M059J (cell line): ENCODE measurements around the gene APPL1. TPM values are rescaled to one million over a fixed set of nuclear protein-coding genes. Genes with fewer than 3 reads are reported as not detected.

Experiments
- DNase-seq: peaks from one replicate; pipeline ENCODE4 v3.0.0-alpha.2; 2012; ENCODE audit warnings: low read depth
- total RNA-seq: library from RNA; depleted of rRNA; stranded (reverse); fragments of >200 nt; shearing (Covaris generic); gene quantifications from 2 replicates; pipeline ENCODE4 v1.2.3, GENCODE V29; 2014; rRNA removed

Gene APPL1
- total RNA-seq, 1 experiment from 2014 or later: 19.0 TPM

DNA sequence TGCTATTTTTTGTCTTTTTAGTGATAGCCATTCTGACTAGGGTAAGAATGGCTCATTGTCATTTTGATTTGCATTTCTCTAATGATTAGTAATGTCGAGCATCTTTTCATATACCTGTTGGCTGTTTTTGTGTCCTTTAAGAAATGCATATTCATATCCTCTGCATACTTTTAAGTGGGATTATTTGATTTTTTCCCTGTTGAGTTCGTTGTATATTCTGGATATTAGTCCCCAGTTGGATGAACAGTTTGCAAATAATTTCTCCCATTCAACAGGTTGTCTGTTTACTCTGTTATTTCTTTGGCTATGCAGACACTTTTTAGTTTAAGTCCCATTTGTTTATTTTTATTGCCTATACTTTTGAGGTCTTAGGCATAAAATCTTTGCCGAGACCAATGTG is 34.4 kb downstream of the APPL1 start:
- DNase-seq: no peak

DNA sequence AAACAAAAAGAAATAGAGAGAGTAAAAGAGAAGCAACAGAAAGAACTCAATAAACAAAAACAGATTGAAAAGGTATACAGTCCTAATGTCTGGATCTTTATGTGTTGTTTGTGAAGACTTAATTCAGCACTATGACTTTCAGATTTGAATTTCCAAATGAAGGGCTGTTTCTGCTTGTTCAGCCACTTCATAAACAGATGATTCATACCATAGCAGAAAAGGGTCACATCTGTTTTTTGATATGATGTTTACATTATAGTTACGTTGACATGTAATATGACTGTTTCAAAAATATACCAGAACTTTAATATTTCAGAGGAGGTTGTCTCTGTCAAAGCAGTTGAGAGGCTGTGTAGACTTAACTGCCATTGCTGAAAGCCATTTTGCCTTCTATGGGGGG is 40.9 kb downstream of the APPL1 start:
- no peak for DNase-seq

DNA sequence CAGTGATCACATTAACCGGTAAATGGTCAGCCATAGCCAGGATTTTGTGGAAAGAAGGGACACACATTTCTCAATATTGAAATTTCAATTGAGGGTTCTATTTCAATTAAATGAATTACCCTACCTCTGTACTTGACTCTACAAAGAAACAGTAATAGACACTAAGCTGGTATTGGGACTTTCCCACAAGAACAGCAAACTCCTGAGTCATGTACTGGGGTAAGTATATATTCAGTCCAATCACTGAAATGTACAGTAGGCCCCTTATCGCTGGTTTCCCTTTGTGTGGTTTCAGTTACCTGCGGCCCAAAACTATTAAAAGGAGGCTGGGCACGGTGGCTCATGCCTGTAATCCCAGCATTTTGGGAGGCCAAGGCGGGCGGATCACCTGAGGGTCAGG is 47.3 kb downstream of the APPL1 start:
- no peak for DNase-seq

DNA sequence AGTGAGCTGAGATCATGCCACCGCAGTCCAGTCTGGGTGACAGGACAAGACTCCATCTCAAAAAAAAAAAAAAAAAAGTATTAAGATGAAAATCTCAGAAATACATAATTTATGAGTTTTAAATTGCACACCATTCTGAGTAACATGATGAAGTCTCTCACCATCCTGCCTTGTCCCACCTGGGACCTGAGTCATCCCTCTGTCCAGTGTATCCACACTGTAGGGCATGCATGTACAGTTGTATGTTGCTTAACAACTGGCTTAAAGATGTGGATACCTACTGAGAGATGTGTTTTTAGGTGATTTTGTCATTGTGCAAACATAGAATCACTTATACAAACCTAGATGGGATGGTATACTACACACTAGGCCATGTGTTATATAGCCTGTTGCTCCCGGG is 47.9 kb downstream of the APPL1 start:
- DNase-seq: no peak

DNA sequence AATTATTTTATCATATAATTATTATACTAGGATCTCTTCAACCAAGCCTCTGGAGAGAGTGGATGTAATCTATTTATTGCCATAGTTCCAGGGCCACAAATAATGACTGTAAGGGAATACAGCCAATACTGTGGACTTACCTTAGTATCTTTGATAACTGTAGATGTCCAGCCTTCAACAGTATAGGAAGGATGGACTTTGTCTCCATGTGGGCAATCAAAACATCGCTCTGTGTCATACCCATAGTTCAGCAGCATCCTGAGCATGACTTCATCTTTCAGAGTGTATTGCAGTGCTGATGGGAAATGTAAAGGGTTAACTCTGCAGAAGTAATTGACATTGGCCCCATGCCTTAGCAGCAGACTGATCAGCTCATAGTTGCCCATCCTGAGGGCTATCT is 50.7 kb downstream of the APPL1 start:
- no peak for DNase-seq

DNA sequence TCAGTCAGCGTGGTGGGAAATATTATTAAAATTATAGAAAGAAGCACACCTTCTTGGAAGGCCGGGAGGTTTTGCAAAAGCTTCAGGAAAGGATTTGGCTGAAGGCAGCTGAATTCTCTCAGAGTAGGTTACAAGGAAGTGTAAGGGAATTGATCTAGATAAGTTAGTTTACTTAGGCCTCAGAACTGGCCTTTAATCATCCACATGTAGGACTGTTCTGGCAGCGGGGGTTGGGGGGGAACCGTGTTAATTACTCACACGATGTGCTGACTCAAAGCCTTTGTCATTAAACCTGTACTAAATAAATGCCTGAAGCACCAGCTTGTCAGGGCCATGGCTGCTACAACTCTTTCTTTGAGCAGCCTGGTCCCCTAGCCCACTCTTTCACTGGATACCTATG is 52.2 kb downstream of the APPL1 start:
- DNase-seq: peak; percentile 8

DNA sequence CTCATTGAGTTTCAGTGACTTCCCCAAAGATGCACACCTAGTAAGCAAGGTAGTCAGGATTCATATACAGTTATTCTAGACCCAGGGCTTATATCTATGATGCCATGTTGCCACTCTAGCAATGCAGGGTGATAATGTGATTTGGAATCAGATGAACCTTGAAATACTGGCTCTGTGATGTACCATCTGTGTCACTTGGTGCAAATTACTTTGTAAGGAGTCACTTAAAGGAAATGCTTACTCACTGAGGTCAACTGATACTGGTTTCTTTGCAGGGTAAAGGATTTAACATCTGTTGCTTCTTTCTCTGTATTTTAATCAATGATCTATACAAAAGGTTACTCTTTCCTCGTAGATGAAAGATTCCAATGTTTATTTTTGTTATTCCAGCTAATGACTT is 54.2 kb downstream of the APPL1 start:
- peak; percentile 58 for DNase-seq

DNA sequence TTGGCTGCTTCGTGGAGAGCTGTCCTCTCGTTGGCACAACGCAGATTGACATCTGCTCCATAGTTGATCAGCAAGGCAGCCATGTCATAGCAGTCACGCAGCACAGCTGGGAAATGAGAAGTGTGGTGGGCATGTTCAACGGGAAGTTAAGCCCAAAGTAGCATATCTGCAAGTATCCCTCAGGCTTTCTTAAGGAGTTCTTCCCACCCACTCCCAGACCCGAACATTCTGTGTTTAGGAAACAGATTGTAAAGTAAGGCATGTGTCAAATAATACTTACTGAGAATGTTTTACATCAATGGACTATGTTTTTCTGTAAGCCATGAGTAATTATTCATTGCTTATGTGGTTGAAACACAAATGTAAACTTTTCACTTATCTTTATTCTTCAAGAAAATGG is 55.8 kb downstream of the APPL1 start:
- no peak for DNase-seq

DNA sequence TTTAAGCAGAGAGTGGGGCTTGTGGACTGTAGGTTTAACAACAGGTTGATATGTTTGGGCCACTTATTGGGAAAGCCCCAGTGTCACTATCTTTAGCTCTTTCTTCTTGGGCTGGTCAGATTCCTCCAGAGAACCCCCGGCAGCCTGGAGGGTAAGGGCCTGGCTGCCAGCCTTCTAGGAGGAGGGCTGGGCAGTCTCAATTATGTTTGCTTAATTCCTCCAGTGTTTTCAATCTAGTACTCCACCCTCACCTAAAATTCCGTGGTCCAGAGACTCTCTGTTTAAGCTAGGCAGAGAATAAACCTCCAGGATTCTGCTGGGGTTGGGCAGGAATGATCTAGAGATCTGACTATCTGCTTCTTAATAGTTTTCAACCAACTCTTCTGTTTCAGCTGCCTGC is 59.7 kb downstream of the APPL1 start:
- DNase-seq: no peak

DNA sequence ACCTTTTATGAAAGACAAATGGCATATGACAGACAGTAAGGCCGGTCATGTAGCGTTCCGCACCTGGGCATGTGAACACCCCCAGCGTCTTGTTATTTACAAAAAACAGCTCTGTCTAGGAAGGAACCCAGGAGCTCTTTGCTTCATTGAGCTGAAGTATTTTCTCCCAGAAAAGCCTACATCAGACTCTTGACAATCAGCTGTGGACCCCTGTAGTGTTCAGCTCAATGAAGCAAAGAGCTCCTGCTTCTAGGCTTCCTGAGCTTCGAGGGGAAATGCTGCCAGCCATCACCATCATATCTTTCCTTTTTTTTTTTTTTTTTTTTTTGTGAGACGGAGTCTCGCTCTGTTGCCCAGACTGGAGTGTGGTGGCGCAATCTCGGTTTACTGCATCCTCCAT is 60.9 kb downstream of the APPL1 start:
- no peak for DNase-seq

DNA sequence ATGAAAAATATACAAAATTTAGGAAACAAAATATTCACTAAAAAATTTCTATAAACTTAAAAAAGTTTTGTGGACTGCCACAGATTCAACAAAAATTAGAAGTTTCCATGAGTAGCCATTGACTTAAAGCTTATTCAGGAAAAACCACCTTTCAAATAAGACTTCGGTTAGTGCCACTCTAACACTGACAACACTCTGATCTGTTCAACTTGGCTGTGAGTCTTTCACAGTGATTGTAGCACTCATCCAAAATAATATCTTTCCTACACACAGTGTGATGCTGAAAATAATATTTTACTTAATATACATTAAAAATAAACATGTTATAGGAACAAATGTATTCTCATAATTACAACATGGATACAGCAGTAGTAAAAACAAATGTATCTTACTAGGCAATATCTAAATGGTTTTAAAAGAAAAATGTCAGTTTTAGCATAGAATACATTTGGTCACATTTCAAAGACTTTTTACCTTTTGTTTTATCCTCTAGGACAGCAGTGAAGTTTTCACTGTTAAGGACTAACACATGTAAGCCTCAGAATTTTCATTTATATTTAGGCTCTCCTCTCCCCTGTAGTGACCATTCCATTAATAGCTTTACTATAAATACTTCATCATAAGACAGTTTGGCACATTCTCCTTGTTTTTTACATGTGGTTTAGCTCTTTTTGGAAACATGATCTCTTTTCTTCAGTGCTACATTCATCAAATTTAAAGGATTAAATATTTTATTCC is 64.8 kb downstream of the APPL1 start, which contains the start of gene ASB14:
Gene ASB14 (minus strand): TSS at position 527 of the 738 bp plus-strand sequence. CDS start 652 bp downstream, outside the sequence.
- DNase-seq: no peak

DNA sequence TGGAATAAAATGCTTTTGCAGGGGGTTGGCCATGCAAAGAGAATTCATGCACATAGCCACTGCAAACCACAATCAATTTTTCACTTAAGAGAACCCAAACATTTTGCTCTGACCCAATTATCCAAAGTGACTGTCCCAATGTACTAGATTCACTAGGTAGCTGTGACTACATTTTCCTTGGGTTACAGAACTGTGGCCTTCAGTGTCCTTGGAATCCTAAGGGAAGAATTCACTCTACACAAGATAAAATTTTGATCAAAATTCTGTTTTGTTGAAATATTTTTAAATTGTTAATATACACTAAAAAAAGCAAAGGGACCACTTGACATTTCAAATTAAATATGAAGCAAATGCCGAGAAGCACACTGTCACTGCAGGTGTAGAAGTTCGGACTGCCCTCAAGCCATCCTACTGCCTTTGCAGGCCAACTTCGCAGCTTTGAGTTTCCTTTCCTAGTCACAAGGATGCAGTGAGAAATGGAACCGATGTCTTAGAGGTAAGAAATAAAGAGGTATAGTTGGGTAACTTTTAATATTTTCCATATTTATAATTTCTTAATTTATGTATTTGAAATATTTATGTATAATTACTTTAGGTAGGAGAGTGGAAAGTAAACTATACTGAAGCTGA is 65.5 kb downstream of the APPL1 start:
- DNase-seq: no peak

DNA sequence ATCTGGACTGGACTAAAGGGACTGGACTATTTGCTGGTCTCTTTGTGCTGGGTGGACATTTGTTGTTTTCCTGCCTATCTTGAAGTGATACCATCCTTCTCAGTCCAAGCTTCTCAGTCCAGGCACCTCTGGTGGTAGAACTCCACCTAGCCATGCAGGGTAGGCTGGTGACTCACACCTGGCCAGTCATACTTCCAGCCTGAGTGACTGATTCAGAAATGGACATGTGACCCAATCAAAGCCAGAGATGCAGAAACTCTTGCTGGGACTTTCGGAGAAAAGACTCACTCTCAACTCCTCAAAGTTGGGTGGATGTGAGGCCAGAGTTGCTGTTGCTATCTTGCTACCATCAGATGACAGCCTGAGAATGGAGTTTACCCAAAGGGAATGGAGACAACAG is 70.5 kb downstream of the APPL1 start:
- peak; percentile 78 for DNase-seq

DNA sequence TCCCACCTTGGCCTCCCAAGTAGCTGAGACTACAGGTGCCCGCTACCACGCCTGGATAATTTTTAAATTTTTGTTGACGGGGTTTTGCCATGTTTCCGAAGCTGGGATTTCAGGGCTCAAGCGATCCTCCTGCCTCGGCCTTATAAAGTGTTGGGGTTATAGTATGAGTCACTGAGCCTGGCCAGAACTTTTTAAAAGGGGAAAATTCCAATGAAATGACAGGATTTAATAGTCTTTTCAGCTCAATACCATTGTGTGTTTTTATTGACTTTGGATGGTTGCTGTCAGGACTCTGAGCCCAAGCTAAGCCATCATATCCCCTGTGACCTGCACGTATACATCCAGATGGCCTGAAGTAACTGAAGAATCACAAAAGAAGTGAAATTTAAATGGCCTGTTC is 76.0 kb downstream of the APPL1 start:
- DNase-seq: peak; percentile 81

DNA sequence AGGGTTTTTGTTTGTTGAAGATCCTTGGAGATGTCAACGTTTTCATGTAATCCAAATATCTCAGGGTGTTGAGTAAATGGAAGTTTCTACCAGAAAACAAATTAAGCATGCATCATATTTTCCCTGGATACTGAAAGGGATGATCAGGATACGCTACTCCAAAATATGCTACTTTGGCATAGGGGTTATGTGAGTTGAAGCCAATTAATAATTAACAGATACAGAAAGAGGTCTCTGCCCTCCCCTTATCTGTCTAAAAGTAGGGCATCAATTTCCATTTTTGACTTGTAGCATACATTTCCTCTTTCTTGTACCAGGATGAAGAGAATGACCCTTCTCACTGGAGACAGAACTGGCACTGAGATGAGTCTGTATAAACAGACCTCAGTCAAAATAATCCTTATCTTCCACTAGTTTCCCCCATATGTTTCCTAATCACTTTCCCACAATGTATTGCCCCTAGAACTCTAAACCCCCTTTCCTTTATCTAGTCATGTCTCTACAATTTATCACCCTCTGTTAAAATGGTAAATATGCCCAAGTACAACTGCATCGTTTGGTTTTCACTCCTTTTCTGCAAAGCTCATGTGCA is 82.3 kb downstream of the APPL1 start:
- no peak for DNase-seq

DNA sequence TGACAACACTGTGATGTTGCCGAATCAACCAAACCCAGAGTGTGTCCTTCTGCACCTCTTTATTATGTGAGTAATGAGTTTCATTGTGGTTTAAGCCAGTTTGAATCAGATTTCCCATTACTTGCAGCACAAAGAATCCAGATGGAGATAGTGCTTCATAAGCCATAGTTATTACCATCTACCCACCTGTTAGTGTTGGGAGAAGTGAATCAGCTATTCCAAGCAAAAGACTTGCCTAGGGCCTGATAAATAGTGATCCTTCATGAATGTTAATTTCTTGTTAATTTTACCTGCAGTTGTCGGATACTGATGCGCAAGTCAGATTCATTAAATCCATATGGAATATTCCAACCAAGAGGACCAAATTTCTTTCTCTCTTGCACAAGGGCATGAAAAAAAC is 86.7 kb downstream of the APPL1 start:
- DNase-seq: no peak

Other genes starting within 250 kb of the APPL1 start
- 0.07 TPM in 1 of 2 replicates, not detected in the other for gene SPATA12, start 167.1 kb upstream of the APPL1 start, total RNA-seq
- 1.6 and 3.5 TPM in 2 replicates for gene IL17RD, start 62.4 kb upstream of the APPL1 start, total RNA-seq
- 1.4 TPM in 1 of 2 replicates, not detected in the other for gene HESX1, start 27.8 kb upstream of the APPL1 start, total RNA-seq
- gene ASB14, start 65.0 kb downstream of the APPL1 start, total RNA-seq: not detected in 2 replicates